ENCODE results near the gene ZNF625.

DNA sequence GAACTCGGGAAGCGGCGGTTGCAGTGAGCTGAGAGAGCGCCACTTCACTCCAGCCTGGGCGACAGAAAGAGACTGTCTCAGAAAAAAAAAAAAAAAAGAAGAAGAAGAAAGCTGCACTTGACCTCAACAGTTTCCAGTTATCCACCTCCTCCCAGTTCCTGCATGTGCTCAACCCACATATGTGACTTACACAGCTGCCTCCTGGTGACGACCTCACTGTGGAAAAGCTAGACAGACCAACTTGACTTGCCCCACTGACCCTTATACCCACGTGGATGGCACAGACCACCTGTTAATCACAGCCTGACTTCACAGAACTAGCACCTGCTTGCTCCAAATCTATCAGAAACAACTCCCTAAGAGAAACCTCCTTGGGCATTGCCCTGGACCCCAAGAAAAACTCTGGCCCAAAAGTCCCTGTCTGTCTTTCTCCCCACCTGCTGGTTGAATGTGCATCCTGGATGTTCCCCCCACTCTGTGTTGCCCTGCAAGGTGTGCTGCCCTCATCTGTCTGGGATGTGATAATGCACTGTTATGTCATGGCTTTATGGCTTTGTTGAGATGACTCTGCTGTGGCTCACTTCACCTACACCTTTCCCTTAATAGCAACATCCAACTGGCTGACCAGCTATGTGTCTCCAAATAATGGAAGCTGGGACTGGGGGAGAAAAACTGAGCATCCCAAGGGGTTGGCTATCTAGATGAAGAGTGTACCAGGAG lies 19.2 kb downstream of the ZNF625 start:
- no peak for TF ChIP-seq POLR2A (IDR thresholded peaks at IDR 0.05)
- TF ChIP-seq, protein P1, sequence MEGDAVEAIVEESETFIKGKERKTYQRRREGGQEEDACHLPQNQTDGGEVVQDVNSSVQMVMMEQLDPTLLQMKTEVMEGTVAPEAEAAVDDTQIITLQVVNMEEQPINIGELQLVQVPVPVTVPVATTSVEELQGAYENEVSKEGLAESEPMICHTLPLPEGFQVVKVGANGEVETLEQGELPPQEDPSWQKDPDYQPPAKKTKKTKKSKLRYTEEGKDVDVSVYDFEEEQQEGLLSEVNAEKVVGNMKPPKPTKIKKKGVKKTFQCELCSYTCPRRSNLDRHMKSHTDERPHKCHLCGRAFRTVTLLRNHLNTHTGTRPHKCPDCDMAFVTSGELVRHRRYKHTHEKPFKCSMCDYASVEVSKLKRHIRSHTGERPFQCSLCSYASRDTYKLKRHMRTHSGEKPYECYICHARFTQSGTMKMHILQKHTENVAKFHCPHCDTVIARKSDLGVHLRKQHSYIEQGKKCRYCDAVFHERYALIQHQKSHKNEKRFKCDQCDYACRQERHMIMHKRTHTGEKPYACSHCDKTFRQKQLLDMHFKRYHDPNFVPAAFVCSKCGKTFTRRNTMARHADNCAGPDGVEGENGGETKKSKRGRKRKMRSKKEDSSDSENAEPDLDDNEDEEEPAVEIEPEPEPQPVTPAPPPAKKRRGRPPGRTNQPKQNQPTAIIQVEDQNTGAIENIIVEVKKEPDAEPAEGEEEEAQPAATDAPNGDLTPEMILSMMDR (IDR thresholded peaks at IDR 0.05), result peak in 4 of 7 experiments; percentile 25 to 44 (median 34)
